HepG2 (cell line): ENCODE data around the gene SUSD2. TPM values are rescaled to one million over a fixed set of nuclear protein-coding genes. Genes with fewer than 3 reads are reported as not detected.

Experiments
- DDIT3 ChIP-seq: sonication (generic); formaldehyde crosslinking; IDR thresholded peaks from 2 replicates; pipeline ENCODE4 v1.4.0; 2020; ENCODE audit warnings: mild to moderate bottlenecking, missing genetic modification reagents
- HIC2 ChIP-seq: sonication (generic); formaldehyde crosslinking; IDR thresholded peaks from 2 replicates; pipeline ENCODE4 v1.9.0; 2022; ENCODE audit warnings: low read depth, missing genetic modification reagents
- JARID2 ChIP-seq: sonication (generic); formaldehyde crosslinking; IDR thresholded peaks from 2 replicates; pipeline ENCODE4 v1.8.1; 2023; ENCODE audit warnings: missing genetic modification reagents, inconsistent platforms; ENCODE audit not compliant: insufficient replicate concordance
- KAT8 ChIP-seq: IDR thresholded peaks from 2 replicates; pipeline ENCODE4 v1.6.1; 2016; ENCODE audit warnings: missing genetic modification reagents, missing compliant biosample characterization
- MTA1 ChIP-seq: sonication (generic); formaldehyde crosslinking; IDR thresholded peaks from 2 replicates; pipeline ENCODE4 v1.4.0; 2020; ENCODE audit warnings: missing genetic modification reagents, mild to moderate bottlenecking, borderline replicate concordance
- MXD3 ChIP-seq: IDR thresholded peaks from 2 replicates; pipeline ENCODE4 v1.6.1; 2016; ENCODE audit warnings: mild to moderate bottlenecking, missing biosample characterization, missing genetic modification reagents
- PATZ1 ChIP-seq: sonication (generic); formaldehyde crosslinking; IDR thresholded peaks from 2 replicates; pipeline ENCODE4 v1.4.0; 2020; ENCODE audit warnings: missing genetic modification reagents
- SNAPC2 ChIP-seq: sonication (generic); formaldehyde crosslinking; IDR thresholded peaks from 2 replicates; pipeline ENCODE4 v1.8.1; 2022; ENCODE audit warnings: mild to moderate bottlenecking, missing genetic modification reagents
- THYN1 ChIP-seq: sonication (generic); formaldehyde crosslinking; IDR thresholded peaks from 2 replicates; pipeline ENCODE4 v1.8.1; 2023; ENCODE audit warnings: low read depth, mild to moderate bottlenecking, moderate library complexity, missing genetic modification reagents, borderline replicate concordance
- ZBTB37 ChIP-seq: sonication (generic); formaldehyde crosslinking; IDR thresholded peaks from 2 replicates; pipeline ENCODE4 v1.4.0; 2020; ENCODE audit warnings: mild to moderate bottlenecking, missing genetic modification reagents
- ZKSCAN5 ChIP-seq: sonication (generic); formaldehyde crosslinking; IDR thresholded peaks from 2 replicates; pipeline ENCODE4 v1.5.1; 2020; ENCODE audit warnings: mild to moderate bottlenecking, missing genetic modification reagents
- ZNF34 ChIP-seq: sonication (generic); formaldehyde crosslinking; IDR thresholded peaks from 2 replicates; pipeline ENCODE4 v1.4.0; 2020; ENCODE audit warnings: mild to moderate bottlenecking, missing genetic modification reagents, borderline replicate concordance
- ZNF563 ChIP-seq: sonication (generic); formaldehyde crosslinking; IDR thresholded peaks from 2 replicates; pipeline ENCODE4 v1.8.0; 2022; ENCODE audit warnings: mild to moderate bottlenecking, moderate library complexity, missing genetic modification reagents
- ZNF564 ChIP-seq: sonication (generic); formaldehyde crosslinking; IDR thresholded peaks from 2 replicates; pipeline ENCODE4 v1.8.1; 2023; ENCODE audit warnings: mild to moderate bottlenecking, missing genetic modification reagents
- ZNF609 ChIP-seq: sonication (generic); formaldehyde crosslinking; IDR thresholded peaks from 2 replicates; pipeline ENCODE4 v1.4.0; 2020; ENCODE audit warnings: mild to moderate bottlenecking, missing genetic modification reagents, borderline replicate concordance
- ZNF678 ChIP-seq: sonication (generic); formaldehyde crosslinking; IDR thresholded peaks from 2 replicates; pipeline ENCODE4 v1.4.0; 2020; ENCODE audit warnings: mild to moderate bottlenecking, missing genetic modification reagents
- ZNF737 ChIP-seq: sonication (generic); formaldehyde crosslinking; IDR thresholded peaks from 2 replicates; pipeline ENCODE4 v1.5.0; 2020; ENCODE audit warnings: missing genetic modification reagents, mild to moderate bottlenecking, borderline replicate concordance
- polyA plus RNA-seq, 8 experiments: library from polyadenylated mRNA; depleted of rRNA in 3 of 8; stranded (reverse) in 7 of 8; unstranded in 1 of 8; fragments of >200 nt; fragmentation: Illumina TruSeq in 4 of 8; extraction: Trizol in 4 of 8; gene quantifications; 2 replicates each; pipeline versions ENCODE4 v1.2.1 to v1.2.3, GENCODE V29; 2011 to 2016; ENCODE audit warnings: low read depth in 4 of 8, missing spikeins in 1 of 8, mixed read lengths in 1 of 8; ENCODE audit not compliant: insufficient read depth in 1 of 8
- total RNA-seq, 5 experiments: library from RNA; depleted of rRNA; stranded (reverse); fragments of >200 nt; fragmentation: Illumina TruSeq; extraction: Trizol; gene quantifications; 2 replicates each; pipeline ENCODE4 v1.2.3, GENCODE V29; 2016; ENCODE audit warnings: low read depth in 1 of 5

Gene SUSD2
- total and polyA plus RNA-seq, 2 of the 13 experiments (the other 11 are each of a cell fraction or from before 2014, with no cell fraction given) = 2.1 to 11.0 TPM

GRCh38 chr22:24181088-24181995, at the start of gene SUSD2 (continued):
- TF ChIP-seq HIC2 (no peak), MTA1 (CRISPR knock-in tag) (peak; percentile 41; the same call in 1 of the 2 replicates), THYN1 (CRISPR knock-in tag) (no peak), ZNF564 (no peak), ZNF563 (CRISPR knock-in tag) (no peak), ZNF737 (CRISPR knock-in tag) (no peak), SNAPC2 (no peak), MXD3 (CRISPR knock-in tag) (no peak), ZNF34 (CRISPR knock-in tag) (no peak), ZKSCAN5 (no peak), DDIT3 (CRISPR knock-in tag) (no peak), ZBTB37 (CRISPR knock-in tag) (no peak), ZNF678 (CRISPR knock-in tag) (no peak), ZNF609 (CRISPR knock-in tag) (peak; percentile 38; the same call in 1 of the 2 replicates), KAT8 (CRISPR knock-in tag) (no peak), PATZ1 (CRISPR knock-in tag) (peak; percentile 56), JARID2 (CRISPR knock-in tag) (no peak)
